Bronchial epithelial cell (primary cell): ENCODE measurements around the gene RNF114. TPM values are rescaled to one million over a fixed set of nuclear protein-coding genes. Genes with fewer than 3 reads are reported as not detected.

Source experiments
- DNase-seq: peaks from one replicate; pipeline ENCODE4 v3.0.0-alpha.2; 2010; ENCODE audit warnings: low read depth
- FAIRE-seq: peaks from 2 replicates; lab custom pipeline; 2011; peaks lifted over from hg19 to GRCh38; lab: Jason Lieb, UNC
- H3K27me3 ChIP-seq: 2 replicates; pipeline ENCODE4 v1.5.1; 2011; ENCODE audit warnings: low read length; ENCODE audit not compliant: control insufficient read depth, insufficient read depth
- H3K36me3 ChIP-seq: 2 replicates; pipeline ENCODE4 v1.5.1; 2011; ENCODE audit warnings: low read length; ENCODE audit not compliant: control insufficient read depth, insufficient read depth
- H3K4me3 ChIP-seq: 2 replicates; pipeline ENCODE4 v1.5.1; 2011; ENCODE audit warnings: mild to moderate bottlenecking, low read depth, low read length, control low read depth
- CTCF ChIP-seq: IDR thresholded peaks from 2 replicates; pipeline ENCODE4 v1.5.1; 2011; ENCODE audit warnings: mild to moderate bottlenecking, moderate library complexity, low read length, control low read depth, inconsistent platforms; ENCODE audit not compliant: insufficient read depth, severe bottlenecking
- total RNA-seq: library from RNA; depleted of rRNA; stranded (reverse); fragments of >200 nt; gene quantifications from 2 replicates; pipeline ENCODE4 v1.2.1, GENCODE V29; 2014

RNF114 gene
- total RNA-seq, 1 donor from 2014 or later: 67.1 TPM

DNA sequence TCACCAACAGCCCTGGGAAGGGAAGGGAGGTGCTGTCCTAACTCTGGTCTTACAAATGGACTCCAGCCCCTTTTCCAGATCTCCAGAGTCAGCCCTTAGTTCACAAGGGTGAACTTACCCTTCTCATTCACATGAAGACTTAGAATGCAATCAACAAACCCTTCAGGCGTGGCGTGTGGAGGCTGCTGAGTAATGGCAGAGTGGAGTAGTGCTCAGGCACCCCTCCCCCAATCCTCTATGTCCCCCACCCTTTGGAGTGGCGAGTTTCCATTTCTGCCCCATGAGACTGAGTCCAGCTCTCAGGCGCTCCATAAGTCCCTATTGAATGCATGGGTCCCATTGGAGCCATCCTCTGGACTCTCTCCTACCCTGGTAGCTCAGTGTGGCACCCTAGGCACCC is 49.9 kb downstream of the RNF114 start:
- peaks cover 6% of the 10 kb centered on the region for H3K27me3 ChIP-seq
- FAIRE-seq: no peak
- H3K4me3 ChIP-seq: no peak overlapping the region
- no peak for DNase-seq
- no peak for TF ChIP-seq CTCF
- H3K36me3 ChIP-seq: no peaks in the 10 kb centered on the region

- no peak overlapping the region for H3K4me3 ChIP-seq
- H3K36me3 ChIP-seq: no peaks in the 10 kb centered on the region
- no peaks in the 10 kb centered on the region for H3K27me3 ChIP-seq
- FAIRE-seq (no peak), DNase-seq (peak; percentile 38)
- no peak for TF ChIP-seq CTCF
Observed at GRCh38 chr20:49987015-49987867, 51.0 kb downstream of the RNF114 start.

GRCh38 chr20:49987868-49988690 is 51.9 kb downstream of the RNF114 start:
- FAIRE-seq: no peak
- TF ChIP-seq CTCF: no peak
- no peaks in the 10 kb centered on the region for H3K36me3 ChIP-seq
- no peaks in the 10 kb centered on the region for H3K27me3 ChIP-seq
- H3K4me3 ChIP-seq: no peak overlapping the region
- DNase-seq: no peak

- Histone ChIP-seq H3K27me3 (no peaks in the 10 kb centered on the region), H3K36me3 (no peaks in the 10 kb centered on the region), H3K4me3 (no peak overlapping the region)
- no peak for TF ChIP-seq CTCF
- DNase-seq: no peak
- no peak for FAIRE-seq
Observed at GRCh38 chr20:49989234-49990065, 53.3 kb downstream of the RNF114 start.

DNA sequence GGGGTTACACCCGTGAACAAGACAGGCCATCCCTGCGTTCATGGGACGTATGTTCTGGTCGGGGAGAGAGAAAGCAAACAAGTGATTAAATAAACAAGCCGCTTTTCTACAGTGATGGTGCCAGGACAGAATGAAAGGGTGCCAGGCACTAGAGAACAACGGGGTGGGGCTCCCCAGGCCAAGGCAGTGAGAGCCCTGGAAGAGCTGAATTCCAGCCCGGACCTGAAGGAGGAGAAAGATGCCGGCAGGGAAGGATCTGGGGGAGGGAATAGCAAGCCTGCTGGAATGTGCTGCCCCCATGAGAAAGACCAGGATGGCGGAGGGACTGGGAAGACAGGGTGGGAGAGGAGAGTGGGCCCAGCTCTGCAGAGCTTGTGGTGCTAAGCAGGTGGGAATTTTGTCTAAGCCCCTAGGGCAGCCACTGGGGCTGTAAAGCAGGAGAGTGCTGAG is 54.1 kb downstream of the RNF114 start:
- no peak for FAIRE-seq
- Histone ChIP-seq H3K27me3 (no peaks in the 10 kb centered on the region), H3K4me3 (no peak overlapping the region)

More for the DNA sequence above, 54.1 kb downstream of the RNF114 start:
- H3K36me3 ChIP-seq: no peaks in the 10 kb centered on the region
- no peak for DNase-seq
- TF ChIP-seq CTCF: no peak
